NCI-H1930 (cell line): Measurements from ENCODE around the gene LIG1.
A peak's percentile ranks its signal among the peaks of the same experiment; 100 is the strongest.

ENCODE experiments used
- DNase-seq, 2 experiments: peaks; one replicate each; lab custom pipeline; 2025; lab: John Stamatoyannopoulos, UW

The LIG1 gene

GRCh38 chr19:48169939-48170803, at the start of gene LIG1, which contains the start of gene ZSWIM9:
Gene LIG1 (minus strand): TSS chr19:48170344. CDS start chr19:48165566, 4,778 bp downstream.
Gene ZSWIM9 (plus strand): TSS chr19:48170680. CDS start chr19:48171803, 1,123 bp downstream.
- DNase-seq, result peak; percentile 94 to 97

- no peak for DNase-seq
These were observed 48.9 kb upstream of the LIG1 start for GRCh38 chr19:48218997-48219396.

DNA sequence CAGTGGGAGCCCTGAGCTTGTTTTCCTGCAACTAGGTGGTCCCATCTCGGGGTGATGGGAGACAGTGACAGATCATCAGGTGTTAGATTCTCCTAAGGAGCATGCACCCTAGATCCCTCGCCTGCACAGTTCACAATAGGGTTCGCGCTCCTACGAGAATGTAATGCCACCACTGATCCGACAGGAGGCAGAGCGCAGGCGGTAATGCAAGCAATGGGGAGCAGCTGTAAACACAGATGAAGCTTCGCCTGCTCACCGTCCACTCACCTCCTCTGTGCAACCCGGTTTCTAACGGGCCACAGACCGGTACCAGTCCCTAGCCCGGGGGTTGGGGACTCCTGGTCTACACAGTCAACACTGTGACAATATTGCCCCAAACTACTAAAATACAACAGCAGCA, 46.8 kb upstream of the LIG1 start:
- DNase-seq, result no peak

GRCh38 chr19:48213959-48214358, 43.8 kb upstream of the LIG1 start:
- no peak for DNase-seq

DNA sequence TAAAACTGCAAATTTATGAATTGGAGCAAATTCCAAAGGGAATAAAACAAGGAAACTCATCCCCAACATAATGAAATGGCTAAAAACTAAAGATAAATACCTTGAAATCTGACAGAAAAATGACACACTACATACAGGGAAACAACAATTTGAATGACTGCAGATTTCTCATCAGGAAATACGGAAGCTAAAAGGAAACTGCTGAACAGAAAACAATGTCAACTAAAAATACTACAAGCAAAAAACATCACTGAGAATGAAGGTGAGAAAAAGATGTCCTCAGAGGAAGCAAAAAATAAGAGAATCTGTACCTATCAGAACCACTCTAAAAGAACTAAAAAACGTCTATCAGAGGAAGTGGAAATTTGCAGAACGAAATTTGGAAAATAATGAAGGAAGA, 39.9 kb upstream of the LIG1 start:
- DNase-seq, result no peak

GRCh38 chr19:48206397-48207093, 36.4 kb upstream of the LIG1 start:
- DNase-seq, result no peak

GRCh38 chr19:48203794-48204628, 33.9 kb upstream of the LIG1 start:
- DNase-seq, result peak; percentile 99 to 100

GRCh38 chr19:48203222-48203793, 33.2 kb upstream of the LIG1 start:
- DNase-seq, result no peak

DNA sequence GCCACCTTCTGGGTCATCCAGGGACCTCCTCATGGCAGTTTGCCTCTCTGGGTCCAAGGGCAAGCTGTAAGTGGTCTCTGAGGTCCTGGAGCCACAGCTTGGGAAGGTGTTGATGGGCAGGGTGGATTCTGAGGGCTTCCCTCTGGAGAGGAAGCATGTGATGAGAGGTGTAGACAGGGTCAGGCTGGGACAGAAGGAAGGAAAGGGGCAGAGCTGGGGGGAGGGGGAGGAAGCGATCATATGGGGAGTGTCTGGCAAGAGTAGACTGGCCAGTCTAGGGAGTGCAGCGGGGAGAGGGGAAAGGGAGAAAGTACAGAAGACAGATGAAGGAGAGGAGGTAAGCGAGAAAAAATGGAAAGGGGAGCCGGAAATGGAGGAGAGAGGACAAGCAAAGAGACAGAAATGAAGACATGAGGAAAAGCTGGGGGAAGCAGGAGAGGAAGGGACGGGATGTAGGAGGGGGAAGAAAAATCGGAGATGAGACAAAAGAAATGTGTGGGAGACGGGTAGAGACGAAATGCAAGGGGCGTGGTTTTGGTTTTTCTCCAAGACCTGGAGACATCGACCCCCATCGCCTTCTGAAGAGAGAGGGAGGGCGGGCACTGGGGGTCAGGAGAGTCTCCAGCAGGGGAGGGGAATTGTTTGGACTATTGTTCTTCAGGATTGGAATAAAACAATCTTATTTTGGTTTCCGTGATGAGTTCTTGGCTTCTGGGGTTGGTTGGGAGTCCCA, 27.0 kb upstream of the LIG1 start:
- no peak for DNase-seq

DNA sequence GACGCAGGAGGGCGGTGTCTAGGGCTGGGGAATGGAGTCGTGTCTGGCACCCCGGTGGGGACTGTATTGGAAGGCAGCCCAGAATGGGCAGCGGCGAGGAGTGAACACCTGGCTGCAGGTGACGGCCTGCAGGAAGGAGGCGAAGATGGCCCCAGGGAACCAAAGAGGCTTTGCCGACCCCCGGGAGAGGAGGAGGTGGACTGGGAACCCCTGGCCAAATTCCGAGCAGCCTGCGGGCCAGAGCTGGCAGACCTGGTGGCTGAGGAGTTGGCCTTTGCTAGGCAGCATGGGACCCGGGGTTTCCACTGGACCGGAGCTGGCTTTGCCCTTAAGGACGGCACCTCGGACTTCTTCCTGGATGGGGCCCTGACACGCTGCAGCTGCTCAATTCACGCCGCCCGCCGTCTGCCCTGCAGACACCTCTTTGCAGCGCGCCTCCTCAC, 26.2 kb upstream of the LIG1 start:
- DNase-seq, result no peak

DNA sequence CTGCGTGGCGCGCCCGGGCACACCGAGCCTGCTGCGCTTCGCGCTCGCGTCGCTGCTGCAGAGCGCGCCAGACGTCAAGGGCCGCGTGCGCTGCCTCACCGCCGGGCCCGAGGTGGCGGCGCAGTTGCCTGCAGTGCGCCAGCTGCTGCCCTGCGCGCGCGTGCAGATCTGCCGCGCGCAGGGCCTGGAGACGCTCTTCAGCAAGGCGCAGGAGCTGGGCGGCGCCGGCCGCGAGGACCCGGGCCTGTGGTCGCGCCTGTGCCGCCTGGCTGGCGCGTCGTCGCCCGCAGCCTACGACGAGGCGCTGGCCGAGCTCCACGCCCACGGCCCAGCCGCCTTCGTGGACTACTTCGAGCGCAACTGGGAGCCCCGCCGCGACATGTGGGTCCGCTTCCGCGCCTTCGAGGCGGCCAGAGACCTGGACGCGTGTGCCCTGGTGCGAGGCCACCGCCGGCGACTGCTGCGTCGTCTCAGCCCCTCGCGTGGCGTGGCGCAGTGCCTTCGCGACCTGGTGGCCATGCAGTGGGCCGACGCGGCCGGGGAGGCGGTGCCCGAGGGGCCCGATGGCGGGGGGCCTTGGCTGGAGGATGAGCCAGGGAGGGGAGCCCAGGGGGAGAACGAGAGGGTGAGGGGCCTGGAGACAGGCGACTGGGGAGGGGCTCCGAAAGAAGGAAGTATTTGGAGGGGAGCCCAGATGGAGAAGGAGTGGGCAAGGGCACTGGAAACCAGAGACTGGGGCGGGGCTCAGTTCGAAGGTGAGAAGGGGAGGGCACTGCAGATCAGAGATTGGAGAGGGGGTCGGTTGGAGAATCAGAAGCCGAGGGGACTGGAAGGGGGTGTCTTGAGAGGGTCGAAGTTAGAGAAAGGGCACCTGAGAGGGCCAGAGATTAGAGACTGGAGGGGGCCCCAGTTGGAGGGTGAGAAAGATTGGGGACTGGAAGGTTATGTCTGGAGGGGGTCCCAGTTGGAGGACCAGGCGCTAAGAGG, 25.0 kb upstream of the LIG1 start:
- no peak for DNase-seq

- no peak for DNase-seq
These were observed 24.1 kb upstream of the LIG1 start for GRCh38 chr19:48194041-48194843.

DNA sequence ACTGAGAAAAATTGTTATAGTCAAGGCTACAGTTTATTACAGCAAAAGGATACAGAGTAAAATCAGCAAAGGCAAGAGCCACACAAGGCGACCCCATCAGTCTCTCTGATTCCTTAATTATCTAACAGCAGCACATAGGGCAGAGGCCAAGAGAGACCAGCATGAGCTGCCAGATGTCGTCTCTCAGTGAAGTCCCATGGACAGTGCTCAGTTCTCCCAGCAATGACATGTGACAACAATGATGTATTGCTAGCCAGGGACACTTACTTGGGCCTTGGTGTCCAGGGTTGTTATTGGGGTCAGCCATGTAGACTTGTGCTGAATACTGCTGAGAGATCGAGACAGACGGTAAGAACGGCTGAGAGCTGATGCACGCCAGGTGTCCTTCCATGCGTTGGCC, 22.6 kb upstream of the LIG1 start:
- DNase-seq, result no peak

DNA sequence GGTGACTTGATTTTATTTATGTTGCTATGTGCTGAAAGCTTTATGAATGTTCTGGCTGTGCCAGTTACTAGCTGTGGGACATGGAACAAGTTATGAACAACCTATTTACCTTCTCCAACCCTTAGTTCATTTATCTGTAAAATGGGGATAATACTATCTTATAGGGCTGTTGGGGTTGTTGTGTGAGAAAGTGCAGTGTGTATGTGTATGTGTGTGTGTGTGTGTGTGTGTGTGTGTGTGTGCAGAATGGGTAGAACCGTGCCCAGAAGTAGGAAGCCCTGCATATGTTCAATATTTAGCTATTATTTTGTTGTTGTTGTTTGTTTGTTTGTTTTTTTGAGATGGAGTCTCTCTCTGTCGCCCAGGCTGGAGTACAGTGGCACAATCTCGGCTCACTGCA, 20.7 kb upstream of the LIG1 start:
- no peak for DNase-seq

- no peak for DNase-seq
These were observed 20.2 kb upstream of the LIG1 start for GRCh38 chr19:48190288-48190884.

- DNase-seq, result no peak
These were observed 16.4 kb upstream of the LIG1 start for GRCh38 chr19:48186541-48186991.

DNA sequence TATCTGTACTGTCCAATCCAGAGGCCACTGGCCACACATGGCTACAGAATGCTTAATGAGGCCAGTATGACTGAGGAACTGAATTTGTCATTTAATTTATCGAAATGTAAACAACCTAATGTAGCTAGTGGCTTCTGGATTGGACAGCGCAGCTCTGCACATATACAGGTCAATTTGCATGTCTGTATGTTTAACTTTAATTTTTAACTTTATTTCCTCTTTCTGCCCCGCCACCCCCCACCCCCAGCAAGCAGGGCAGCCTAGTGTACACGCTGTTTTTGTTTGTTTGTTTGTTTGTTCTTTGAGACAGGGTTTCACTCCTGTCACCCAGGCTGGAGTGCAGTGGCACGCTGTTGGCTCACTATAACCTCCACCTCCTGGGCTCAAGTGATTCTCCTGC, 15.9 kb upstream of the LIG1 start:
- DNase-seq, result no peak

- DNase-seq, result no peak
These were observed 13.2 kb upstream of the LIG1 start for GRCh38 chr19:48183356-48183755.

GRCh38 chr19:48182434-48182833, 12.3 kb upstream of the LIG1 start:
- no peak for DNase-seq
